ENCODE results near the gene LRRC7. TPM values are rescaled to one million over a fixed set of nuclear protein-coding genes. Genes with fewer than 3 reads are reported as not detected.

LRRC7 gene
- total and polyA plus RNA-seq, 2 donors (not counting 1 experiment from before 2014, with no cell fraction given), result 0.03 TPM; not detected in 1

GRCh38 chr1:70061231-70061630 is 493.5 kb downstream of the LRRC7 start:
- DNase-seq (ENCODE audit: low read depth in 2 of 2), result no peak

GRCh38 chr1:70063861-70064260 is 496.1 kb downstream of the LRRC7 start:
- no peak for DNase-seq (ENCODE audit: low read depth in 2 of 2)
- H3K36me3 ChIP-seq (ENCODE audit: control insufficient read depth, insufficient read depth, low read length), result no peaks in the 10 kb centered on the region
- H3K27ac ChIP-seq (ENCODE audit: insufficient read depth, low read length), result no peak overlapping the region
- H3K4me3 ChIP-seq (replicated peaks in 1 of 4; ENCODE audit: control extremely low read depth in 1 of 4, insufficient read depth in 1 of 4, low read depth in 3 of 4, low read length in 4 of 4), result no peak overlapping the region
- no peak overlapping the region for H3K4me2 ChIP-seq (ENCODE audit: extremely low read depth, insufficient read depth, low read length)
- H3K4me1 ChIP-seq (ENCODE audit: control insufficient read depth, extremely low read depth, insufficient read depth, low read length), result no peaks in the 10 kb centered on the region
- no peaks in the 10 kb centered on the region for H4K20me1 ChIP-seq (ENCODE audit: control insufficient read depth, extremely low read depth, insufficient read depth, low read length)
- no peaks in the 10 kb centered on the region for H3K9me3 ChIP-seq (ENCODE audit: control insufficient read depth, insufficient read depth, low read depth, low read length)
- no peak overlapping the region for H3K9ac ChIP-seq (ENCODE audit: insufficient read depth, low read length)
- H3K79me2 ChIP-seq (ENCODE audit: control insufficient read depth, insufficient read depth, low read length), result no peaks in the 10 kb centered on the region
- H2AFZ ChIP-seq (ENCODE audit: low read length), result no peak overlapping the region
- H3K27me3 ChIP-seq (ENCODE audit: control insufficient read depth, insufficient read depth, low read length), result no peaks in the 10 kb centered on the region
- no peak for TF ChIP-seq CTCF (conservative IDR thresholded peaks at IDR 0.05 in 1 of 2, IDR thresholded peaks at IDR 0.05 in 1 of 2; ENCODE audit: low read depth in 1 of 2, low read length in 2 of 2)
- TF ChIP-seq EZH2 (IDR thresholded peaks at IDR 0.05; ENCODE audit: low read length, missing control alignments), result no peak

More at GRCh38 chr1:70061231-70061630, 493.5 kb downstream of the LRRC7 start:
- Histone ChIP-seq H3K4me1 (ENCODE audit: control insufficient read depth, extremely low read depth, insufficient read depth, low read length) (no peaks in the 10 kb centered on the region), H3K79me2 (ENCODE audit: control insufficient read depth, insufficient read depth, low read length) (no peaks in the 10 kb centered on the region), H3K27me3 (ENCODE audit: control insufficient read depth, insufficient read depth, low read length) (no peaks in the 10 kb centered on the region), H4K20me1 (ENCODE audit: control insufficient read depth, extremely low read depth, insufficient read depth, low read length) (no peaks in the 10 kb centered on the region), H3K9me3 (ENCODE audit: control insufficient read depth, insufficient read depth, low read depth, low read length) (no peaks in the 10 kb centered on the region), H3K4me2 (ENCODE audit: extremely low read depth, insufficient read depth, low read length) (no peak overlapping the region), H3K9ac (ENCODE audit: insufficient read depth, low read length) (no peak overlapping the region), H3K36me3 (ENCODE audit: control insufficient read depth, insufficient read depth, low read length) (no peaks in the 10 kb centered on the region), H3K4me3 (replicated peaks in 1 of 4; ENCODE audit: control extremely low read depth in 1 of 4, insufficient read depth in 1 of 4, low read depth in 3 of 4, low read length in 4 of 4) (no peak overlapping the region), H2AFZ (ENCODE audit: low read length) (no peak overlapping the region), H3K27ac (ENCODE audit: insufficient read depth, low read length) (no peak overlapping the region)
- TF ChIP-seq EZH2 (IDR thresholded peaks at IDR 0.05; ENCODE audit: low read length, missing control alignments) (no peak), CTCF (conservative IDR thresholded peaks at IDR 0.05 in 1 of 2, IDR thresholded peaks at IDR 0.05 in 1 of 2; ENCODE audit: low read depth in 1 of 2, low read length in 2 of 2) (no peak)

GRCh38 chr1:70066711-70067110 is 499.0 kb downstream of the LRRC7 start:
- H3K27me3 ChIP-seq (ENCODE audit: control insufficient read depth, insufficient read depth, low read length), result no peaks in the 10 kb centered on the region
- TF ChIP-seq EZH2 (IDR thresholded peaks at IDR 0.05; ENCODE audit: low read length, missing control alignments) (no peak), CTCF (conservative IDR thresholded peaks at IDR 0.05 in 1 of 2, IDR thresholded peaks at IDR 0.05 in 1 of 2; ENCODE audit: low read depth in 1 of 2, low read length in 2 of 2) (no peak)
- H3K4me2 ChIP-seq (ENCODE audit: extremely low read depth, insufficient read depth, low read length), result no peak overlapping the region
- H3K27ac ChIP-seq (ENCODE audit: insufficient read depth, low read length), result no peak overlapping the region
- H3K79me2 ChIP-seq (ENCODE audit: control insufficient read depth, insufficient read depth, low read length), result no peaks in the 10 kb centered on the region
- H2AFZ ChIP-seq (ENCODE audit: low read length), result no peak overlapping the region
- DNase-seq (ENCODE audit: low read depth in 2 of 2), result no peak
- peaks cover 3% of the 10 kb centered on the region for H3K4me1 ChIP-seq (ENCODE audit: control insufficient read depth, extremely low read depth, insufficient read depth, low read length)
- no peaks in the 10 kb centered on the region for H3K36me3 ChIP-seq (ENCODE audit: control insufficient read depth, insufficient read depth, low read length)
- no peaks in the 10 kb centered on the region for H4K20me1 ChIP-seq (ENCODE audit: control insufficient read depth, extremely low read depth, insufficient read depth, low read length)
- H3K9me3 ChIP-seq (ENCODE audit: control insufficient read depth, insufficient read depth, low read depth, low read length), result no peaks in the 10 kb centered on the region
- H3K9ac ChIP-seq (ENCODE audit: insufficient read depth, low read length), result no peak overlapping the region
- no peak overlapping the region for H3K4me3 ChIP-seq (replicated peaks in 1 of 4; ENCODE audit: control extremely low read depth in 1 of 4, insufficient read depth in 1 of 4, low read depth in 3 of 4, low read length in 4 of 4)

All from fibroblast of lung (primary cell).